K562 (cell line): ENCODE data around the gene GPC3. TPM values are rescaled to one million over a fixed set of nuclear protein-coding genes. Genes with fewer than 3 reads are reported as not detected.

Source experiments
- CHAMP1 ChIP-seq: fragments of 450-650 bp; IDR thresholded peaks from 2 replicates; pipeline ENCODE4 v1.6.1; 2016; ENCODE audit warnings: mild to moderate bottlenecking
- CTCF ChIP-seq, 3 experiments: IDR thresholded peaks in 2 of 3; conservative IDR thresholded peaks in 1 of 3; 2 replicates each; pipeline ENCODE4 v1.5.1; 2011 to 2012; ENCODE audit warnings: low read length in 3 of 3, mild to moderate bottlenecking in 3 of 3, control low read depth in 2 of 3, improper control_type of control experiment in 1 of 3, inconsistent platforms in 1 of 3, low read depth in 1 of 3, mixed read lengths in 1 of 3, moderate library complexity in 1 of 3; ENCODE audit not compliant: insufficient read depth in 2 of 3
- ERF ChIP-seq: fragments of 450-650 bp; formaldehyde crosslinking; IDR thresholded peaks from 2 replicates; pipeline ENCODE4 v1.4.0; 2020; ENCODE audit warnings: mild to moderate bottlenecking, mixed read lengths
- FOXA1 ChIP-seq: fragments of 450-650 bp; IDR thresholded peaks from 2 replicates; pipeline ENCODE4 v1.6.1; 2016; ENCODE audit warnings: mild to moderate bottlenecking, borderline replicate concordance
- POLR2G ChIP-seq: fragments of 200-400 bp; formaldehyde crosslinking; IDR thresholded peaks from 2 replicates; pipeline ENCODE4 v1.6.1; 2017; ENCODE audit warnings: low read depth, mild to moderate bottlenecking, antibody characterized with exemption, low read length, moderate library complexity
- PRPF4 ChIP-seq: fragments of 200-400 bp; formaldehyde crosslinking; IDR thresholded peaks from one replicate; pipeline ENCODE4 v1.6.1; 2017; ENCODE audit warnings: low read length, low read depth, mild to moderate bottlenecking; ENCODE audit not compliant: insufficient read depth, poor library complexity, severe bottlenecking
- SMARCA5 ChIP-seq: fragments of 450-650 bp; IDR thresholded peaks from 2 replicates; pipeline ENCODE4 v1.6.1; 2016
- SMC3 ChIP-seq: conservative IDR thresholded peaks from 2 replicates; pipeline ENCODE4 v1.6.1; 2011; ENCODE audit warnings: low read depth, low read length, improper control_type of control experiment; ENCODE audit not compliant: insufficient read depth
- SREBF2 ChIP-seq: sonication (generic); formaldehyde crosslinking; IDR thresholded peaks from 2 replicates; pipeline ENCODE4 v1.4.0; 2020; ENCODE audit warnings: mild to moderate bottlenecking, missing genetic modification reagents
- TFAM ChIP-seq: fragments of 250-450 bp; sonication (Bioruptor Pico); conservative IDR thresholded peaks from 2 replicates; pipeline ENCODE4 v1.5.0; 2021; ENCODE audit warnings: mild to moderate bottlenecking, moderate library complexity
- XRCC4 ChIP-seq: IDR thresholded peaks from one replicate; pipeline ENCODE4 v1.6.1; 2011; ENCODE audit not compliant: insufficient read depth, insufficient read length; ENCODE audit errors: extremely low read depth
- ZNF764 ChIP-seq: fragments of 250-450 bp; sonication (Bioruptor Pico); IDR thresholded peaks from 2 replicates; pipeline ENCODE4 v1.4.0; 2020; ENCODE audit warnings: low read depth, mild to moderate bottlenecking, moderate library complexity
- polyA plus RNA-seq, 8 experiments: library from polyadenylated mRNA; depleted of rRNA in 4 of 8; stranded (reverse) in 5 of 8; unstranded in 3 of 8; fragments of >200 nt; fragmentation: Nextera tagmentation in 2 of 8; fragmentation: Illumina TruSeq in 1 of 8; extraction: Ambion mirVana in 2 of 8; extraction: Trizol in 1 of 8; gene quantifications; 2 replicates each; pipeline versions ENCODE4 v1.2.1 to v1.2.3, GENCODE V29; 2011 to 2014; ENCODE audit warnings: inconsistent platforms in 1 of 8, missing spikeins in 1 of 8
- total RNA-seq, 7 experiments: library from RNA; depleted of rRNA in 6 of 7; stranded (reverse); fragments of >200 nt in 6 of 7; fragmentation: Illumina TruSeq in 2 of 7; extraction: Trizol in 2 of 7; gene quantifications; 2 replicates each; pipeline versions ENCODE4 v1.2.1 to v1.2.3, GENCODE V29; 2011 to 2021; ENCODE audit warnings: low replicate concordance in 1 of 7
- TF ChIP-seq, protein P1 (sequence below): fragments of 450-650 bp; formaldehyde crosslinking; IDR thresholded peaks from 2 replicates; pipeline ENCODE4 v1.4.0; 2022; ENCODE audit warnings: missing genetic modification characterization

The GPC3 gene
- total and polyA plus RNA-seq, 9 of the 15 experiments (the other 6 are each of a cell fraction or from before 2014, with no cell fraction given) = 0.42 TPM; not detected in 8

DNA sequence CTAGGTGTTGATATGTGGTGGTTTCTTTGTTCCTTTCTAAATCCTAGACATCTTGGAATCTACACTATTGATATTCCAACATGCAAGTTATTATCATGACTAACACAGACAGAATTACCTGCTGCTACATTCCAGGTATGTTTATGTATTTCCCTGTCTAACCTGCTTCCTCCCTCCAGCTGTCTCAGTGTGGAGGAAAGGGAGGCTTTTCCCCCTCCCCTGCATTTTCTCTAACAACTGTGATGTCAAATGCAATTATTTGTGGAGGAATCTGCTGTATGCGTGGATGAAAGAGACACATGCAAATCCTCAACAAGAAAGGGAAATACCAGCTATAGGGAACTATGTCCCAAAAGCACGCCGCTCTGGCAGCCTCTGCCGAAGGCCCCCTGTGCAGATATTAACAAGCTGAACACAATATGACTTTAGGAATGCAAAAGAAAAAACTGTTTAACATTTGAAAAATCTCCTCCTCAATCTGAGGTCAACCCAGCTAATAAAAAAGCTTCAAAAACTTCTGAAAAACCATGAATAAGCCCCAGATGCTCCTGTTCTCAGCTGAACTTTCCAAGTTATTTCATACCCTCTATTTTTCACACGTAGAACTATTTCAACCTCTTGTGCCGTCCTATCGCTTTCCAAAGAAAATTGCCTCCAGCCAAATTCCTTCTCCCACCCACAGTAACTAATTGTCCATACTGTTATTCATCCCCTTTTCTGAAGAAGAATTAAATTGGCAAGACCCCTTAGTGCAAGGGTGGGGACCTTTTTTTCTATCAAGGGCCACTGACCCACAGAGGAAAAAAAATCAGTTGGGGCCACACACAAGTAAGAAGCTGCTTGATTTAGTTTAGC lies 345.0 kb downstream of the GPC3 start (continued):
- TF ChIP-seq SREBF2 (CRISPR knock-in tag) (no peak), PRPF4 (no peak), FOXA1 (no peak), POLR2G (no peak), CHAMP1 (no peak), ERF (CRISPR knock-in tag) (no peak), SMC3 (no peak), ZNF764 (CRISPR knock-in tag) (no peak), SMARCA5 (no peak), TFAM (CRISPR knock-in tag) (no peak), CTCF (IDR thresholded peaks at IDR 0.05 in 2 of 3, conservative IDR thresholded peaks at IDR 0.05 in 1 of 3; ENCODE audit: insufficient read depth in 2 of 3, low read depth in 1 of 3, low read length in 3 of 3) (no peak), XRCC4 (no peak)
- TF ChIP-seq, protein P1, sequence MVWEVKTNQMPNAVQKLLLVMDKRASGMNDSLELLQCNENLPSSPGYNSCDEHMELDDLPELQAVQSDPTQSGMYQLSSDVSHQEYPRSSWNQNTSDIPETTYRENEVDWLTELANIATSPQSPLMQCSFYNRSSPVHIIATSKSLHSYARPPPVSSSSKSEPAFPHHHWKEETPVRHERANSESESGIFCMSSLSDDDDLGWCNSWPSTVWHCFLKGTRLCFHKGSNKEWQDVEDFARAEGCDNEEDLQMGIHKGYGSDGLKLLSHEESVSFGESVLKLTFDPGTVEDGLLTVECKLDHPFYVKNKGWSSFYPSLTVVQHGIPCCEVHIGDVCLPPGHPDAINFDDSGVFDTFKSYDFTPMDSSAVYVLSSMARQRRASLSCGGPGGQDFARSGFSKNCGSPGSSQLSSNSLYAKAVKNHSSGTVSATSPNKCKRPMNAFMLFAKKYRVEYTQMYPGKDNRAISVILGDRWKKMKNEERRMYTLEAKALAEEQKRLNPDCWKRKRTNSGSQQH (CRISPR knock-in tag) = no peak
